LNCAP (cell line): ENCODE results near the gene GNAT2.

Experiments used
- TF ChIP-seq, protein P1 (sequence below): fragments of 450-650 bp; IDR thresholded peaks from 2 replicates; pipeline ENCODE4 v1.5.1; 2017; ENCODE audit warnings: mild to moderate bottlenecking

GNAT2 gene

DNA sequence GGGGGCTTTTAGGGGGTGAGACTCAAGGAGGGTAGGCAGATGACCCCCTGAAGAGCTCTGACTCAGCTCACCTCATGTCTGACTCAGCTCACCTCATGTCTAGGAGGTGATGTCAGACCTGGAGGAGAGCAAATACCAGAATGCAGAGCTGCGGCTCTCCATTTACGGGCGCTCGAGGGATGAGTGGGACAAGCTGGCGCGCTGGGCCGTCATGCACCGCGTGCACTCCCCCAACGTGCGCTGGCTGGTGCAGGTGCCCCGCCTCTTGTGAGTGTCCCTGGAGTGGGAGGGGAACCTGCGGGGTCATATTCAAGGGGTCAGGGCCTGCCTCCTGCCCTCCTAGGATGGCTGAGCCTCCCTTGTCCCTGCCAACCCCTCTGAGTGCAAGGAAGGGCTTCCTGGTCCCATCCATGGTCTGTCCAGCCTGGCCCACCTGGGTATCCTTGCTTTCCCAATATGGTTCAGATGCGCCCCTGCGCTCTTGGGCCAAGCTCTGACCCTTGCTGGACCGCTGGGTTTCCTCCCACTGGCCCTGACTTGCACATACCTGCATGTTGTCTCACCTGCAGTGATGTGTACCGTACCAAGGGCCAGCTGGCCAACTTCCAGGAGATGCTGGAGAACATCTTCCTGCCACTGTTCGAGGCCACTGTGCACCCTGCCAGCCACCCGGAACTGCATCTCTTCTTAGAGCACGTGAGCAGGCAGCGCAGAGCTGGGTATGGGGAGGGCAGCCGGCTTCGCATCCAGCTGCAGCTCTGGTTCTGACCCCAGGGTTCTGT is 9.3 kb upstream of the GNAT2 start:
- TF ChIP-seq, protein P1, sequence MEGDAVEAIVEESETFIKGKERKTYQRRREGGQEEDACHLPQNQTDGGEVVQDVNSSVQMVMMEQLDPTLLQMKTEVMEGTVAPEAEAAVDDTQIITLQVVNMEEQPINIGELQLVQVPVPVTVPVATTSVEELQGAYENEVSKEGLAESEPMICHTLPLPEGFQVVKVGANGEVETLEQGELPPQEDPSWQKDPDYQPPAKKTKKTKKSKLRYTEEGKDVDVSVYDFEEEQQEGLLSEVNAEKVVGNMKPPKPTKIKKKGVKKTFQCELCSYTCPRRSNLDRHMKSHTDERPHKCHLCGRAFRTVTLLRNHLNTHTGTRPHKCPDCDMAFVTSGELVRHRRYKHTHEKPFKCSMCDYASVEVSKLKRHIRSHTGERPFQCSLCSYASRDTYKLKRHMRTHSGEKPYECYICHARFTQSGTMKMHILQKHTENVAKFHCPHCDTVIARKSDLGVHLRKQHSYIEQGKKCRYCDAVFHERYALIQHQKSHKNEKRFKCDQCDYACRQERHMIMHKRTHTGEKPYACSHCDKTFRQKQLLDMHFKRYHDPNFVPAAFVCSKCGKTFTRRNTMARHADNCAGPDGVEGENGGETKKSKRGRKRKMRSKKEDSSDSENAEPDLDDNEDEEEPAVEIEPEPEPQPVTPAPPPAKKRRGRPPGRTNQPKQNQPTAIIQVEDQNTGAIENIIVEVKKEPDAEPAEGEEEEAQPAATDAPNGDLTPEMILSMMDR: no peak

DNA sequence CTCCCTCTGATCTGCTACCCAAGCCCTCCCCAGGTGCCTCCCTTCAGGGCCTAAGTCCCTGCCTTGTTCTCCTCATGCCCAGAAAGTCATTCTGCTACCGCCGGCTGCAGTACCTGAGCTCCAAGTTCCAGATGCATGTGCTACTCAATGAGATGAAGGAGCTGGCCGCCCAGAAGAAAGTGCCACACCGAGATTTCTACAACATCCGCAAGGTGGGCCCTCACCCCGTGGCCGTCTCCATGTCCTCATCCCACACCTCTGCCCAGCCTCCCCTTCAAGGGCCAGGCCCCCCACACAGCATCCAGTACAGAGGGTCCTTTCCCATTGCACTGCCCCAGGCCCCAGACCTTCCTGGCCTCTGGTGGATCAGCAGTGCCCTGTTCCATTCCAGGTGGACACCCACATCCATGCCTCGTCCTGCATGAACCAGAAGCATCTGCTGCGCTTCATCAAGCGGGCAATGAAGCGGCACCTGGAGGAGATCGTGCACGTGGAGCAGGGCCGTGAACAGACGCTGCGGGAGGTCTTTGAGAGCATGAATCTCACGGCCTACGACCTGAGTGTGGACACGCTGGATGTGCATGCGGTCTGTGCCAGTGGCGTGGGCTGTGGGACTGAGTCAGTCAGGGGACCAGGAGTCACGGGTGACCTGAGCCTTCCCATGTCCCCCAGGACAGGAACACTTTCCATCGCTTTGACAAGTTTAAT is 8.4 kb upstream of the GNAT2 start:
- TF ChIP-seq, protein P1: no peak

DNA sequence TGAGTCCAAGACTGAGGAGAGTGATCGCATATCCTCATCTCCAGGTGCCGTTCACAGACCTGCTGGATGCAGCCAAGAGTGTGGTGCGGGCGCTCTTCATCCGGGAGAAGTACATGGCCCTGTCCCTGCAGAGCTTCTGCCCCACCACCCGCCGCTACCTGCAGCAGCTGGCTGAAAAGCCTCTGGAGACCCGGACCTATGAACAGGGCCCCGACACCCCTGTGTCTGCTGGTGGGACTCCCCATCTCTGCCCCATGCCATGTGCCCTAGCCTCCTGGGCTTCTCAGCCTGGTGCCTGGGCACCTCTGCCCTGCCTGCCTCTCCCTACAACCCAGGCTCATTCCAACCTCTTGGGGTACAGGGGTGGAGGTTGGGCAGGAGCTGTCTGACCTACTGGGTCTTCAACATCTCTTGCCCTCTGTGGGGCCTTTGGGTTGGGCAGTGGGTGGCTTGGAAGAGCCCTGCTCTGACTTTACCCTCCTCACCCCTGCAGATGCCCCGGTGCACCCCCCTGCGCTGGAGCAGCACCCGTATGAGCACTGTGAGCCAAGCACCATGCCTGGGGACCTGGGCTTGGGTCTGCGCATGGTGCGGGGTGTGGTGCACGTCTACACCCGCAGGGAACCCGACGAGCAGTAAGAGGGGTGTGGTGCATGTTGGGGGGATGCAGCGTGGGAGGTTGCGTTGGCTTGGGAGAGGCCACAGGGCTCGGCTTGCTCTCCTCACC is 7.4 kb upstream of the GNAT2 start:
- TF ChIP-seq, protein P1: no peak

DNA sequence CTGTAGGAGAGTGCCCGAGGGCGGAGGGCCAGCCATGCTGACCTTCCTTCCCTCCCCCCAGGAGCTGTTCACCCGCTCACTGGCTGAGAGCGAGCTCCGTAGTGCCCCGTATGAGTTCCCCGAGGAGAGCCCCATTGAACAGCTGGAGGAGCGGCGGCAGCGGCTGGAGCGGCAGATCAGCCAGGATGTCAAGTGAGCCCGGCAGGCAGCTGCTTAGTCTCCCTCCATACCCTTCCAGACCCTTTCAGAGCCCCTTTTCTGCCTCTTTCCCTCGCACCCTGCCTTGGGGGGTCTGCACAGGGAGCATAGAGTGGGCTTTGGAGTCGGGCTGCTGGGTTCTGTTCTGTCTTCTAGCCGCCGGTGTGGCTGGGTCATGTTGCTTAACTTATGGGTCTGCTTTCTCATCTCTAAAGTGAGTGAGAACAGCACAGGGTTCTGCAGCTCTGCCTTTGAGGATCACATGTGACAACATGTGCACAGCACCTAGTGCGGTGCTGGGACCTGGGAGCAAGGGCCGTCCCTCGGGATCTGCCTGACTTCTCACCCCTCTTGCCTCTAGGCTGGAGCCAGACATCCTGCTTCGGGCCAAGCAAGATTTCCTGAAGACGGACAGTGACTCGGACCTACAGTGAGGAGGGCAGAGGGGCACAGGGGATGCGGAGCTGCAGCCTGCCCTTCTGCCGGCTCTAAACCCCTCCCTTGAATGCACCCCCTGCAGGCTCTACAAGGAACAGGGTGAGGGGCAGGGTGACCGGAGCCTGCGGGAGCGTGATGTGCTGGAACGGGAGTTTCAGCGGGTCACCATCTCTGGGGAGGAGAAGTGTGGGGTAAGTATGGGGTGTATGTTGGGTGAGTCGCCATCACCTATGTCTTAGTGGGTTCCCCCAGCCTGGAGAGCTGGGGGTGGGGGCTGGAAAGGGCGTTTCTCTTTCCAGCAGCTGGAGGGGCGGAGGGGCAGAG is 6.5 kb upstream of the GNAT2 start:
- TF ChIP-seq, protein P1: no peak

DNA sequence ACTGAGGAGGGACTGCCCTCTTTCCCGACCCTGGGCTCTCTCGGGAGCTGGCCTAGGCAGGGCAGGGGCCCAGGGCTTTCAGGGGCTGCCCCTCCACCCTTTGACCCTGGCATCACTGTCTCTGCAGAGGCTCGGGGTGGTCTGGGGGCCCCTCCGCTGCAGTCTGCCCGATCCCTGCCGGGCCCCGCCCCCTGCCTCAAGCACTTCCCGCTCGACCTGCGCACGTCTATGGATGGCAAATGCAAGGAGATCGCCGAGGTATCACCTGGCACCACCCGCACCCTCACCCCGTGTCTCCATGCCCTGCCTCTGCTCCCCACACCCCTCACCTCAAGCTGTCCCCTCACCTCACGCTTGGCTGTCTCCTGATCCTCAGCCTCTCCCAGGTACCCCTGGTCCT is 5.8 kb upstream of the GNAT2 start:
- TF ChIP-seq, protein P1: no peak

DNA sequence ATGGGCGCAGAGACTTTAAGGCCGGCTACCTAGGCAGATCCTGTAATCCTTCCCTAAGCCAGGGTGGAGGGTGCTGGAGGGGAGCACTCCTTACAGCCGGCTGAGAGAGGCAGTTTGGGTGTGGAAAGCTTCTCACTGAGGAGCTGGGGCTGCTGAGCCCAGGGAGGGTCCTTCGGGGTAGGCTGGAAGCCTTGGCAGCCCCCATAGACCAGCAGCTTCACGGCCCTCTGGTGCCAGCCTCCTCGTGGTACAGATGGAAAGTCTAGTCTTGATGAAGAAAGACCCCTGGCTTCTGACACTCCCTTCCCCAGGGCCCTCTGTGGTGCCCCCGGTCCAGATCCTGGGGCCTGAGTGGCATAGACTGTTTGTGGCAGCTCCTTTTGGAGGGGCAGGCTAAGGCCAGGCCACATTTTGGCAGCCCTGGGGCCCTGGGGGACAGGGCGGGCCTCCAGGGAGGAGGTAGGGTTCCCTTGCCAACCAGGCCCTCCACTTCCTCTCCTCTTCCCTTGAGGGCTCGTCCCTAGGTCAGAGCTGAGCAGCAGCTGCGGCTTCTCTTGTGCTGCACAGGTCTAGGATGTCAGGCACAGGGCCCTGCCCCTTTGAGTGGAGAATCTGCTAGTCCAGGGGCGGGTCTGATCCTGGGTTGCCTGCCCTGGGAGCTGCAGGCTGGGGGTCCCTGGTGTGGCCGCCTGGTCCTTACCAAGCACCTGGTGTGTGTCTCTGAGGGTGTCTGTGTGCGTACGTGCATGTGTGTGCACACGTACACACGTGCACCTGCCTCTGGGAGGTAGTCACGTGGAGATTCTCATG is 5.0 kb upstream of the GNAT2 start:
- TF ChIP-seq, protein P1: no peak
